Measurements from ENCODE around the gene C1QTNF8. TPM values are rescaled to one million over a fixed set of nuclear protein-coding genes. Genes with fewer than 3 reads are reported as not detected.

Gene C1QTNF8
- polyA plus RNA-seq, 3 donors: not detected

DNA sequence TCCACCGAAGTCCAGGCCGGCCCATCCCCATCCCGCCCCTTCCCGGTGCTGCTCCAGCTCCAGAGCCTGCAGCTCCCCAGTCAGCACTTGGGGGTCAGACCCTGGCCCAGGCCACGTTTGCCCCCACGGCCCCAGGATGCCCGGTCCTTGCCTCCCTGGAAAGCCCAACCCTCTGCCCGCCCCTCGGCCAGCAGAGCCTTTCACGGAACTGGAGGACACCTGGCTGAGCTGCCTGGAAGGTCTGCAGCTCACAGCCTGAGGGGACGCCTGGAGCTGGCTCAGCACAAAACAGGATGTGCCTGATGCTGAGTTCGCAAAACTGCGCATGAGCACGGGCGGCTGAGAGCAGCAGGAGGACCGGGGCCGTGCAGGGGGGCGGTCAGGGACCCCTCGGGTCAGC is 53.2 kb downstream of the C1QTNF8 start:
- WGBS, 3 donors: 34 to 42% (median 36%) methylated on average over 16 to 19 of the region's 19 CpGs
- H3K27ac ChIP-seq (ENCODE audit: low read depth, low read length): no peak overlapping the region

DNA sequence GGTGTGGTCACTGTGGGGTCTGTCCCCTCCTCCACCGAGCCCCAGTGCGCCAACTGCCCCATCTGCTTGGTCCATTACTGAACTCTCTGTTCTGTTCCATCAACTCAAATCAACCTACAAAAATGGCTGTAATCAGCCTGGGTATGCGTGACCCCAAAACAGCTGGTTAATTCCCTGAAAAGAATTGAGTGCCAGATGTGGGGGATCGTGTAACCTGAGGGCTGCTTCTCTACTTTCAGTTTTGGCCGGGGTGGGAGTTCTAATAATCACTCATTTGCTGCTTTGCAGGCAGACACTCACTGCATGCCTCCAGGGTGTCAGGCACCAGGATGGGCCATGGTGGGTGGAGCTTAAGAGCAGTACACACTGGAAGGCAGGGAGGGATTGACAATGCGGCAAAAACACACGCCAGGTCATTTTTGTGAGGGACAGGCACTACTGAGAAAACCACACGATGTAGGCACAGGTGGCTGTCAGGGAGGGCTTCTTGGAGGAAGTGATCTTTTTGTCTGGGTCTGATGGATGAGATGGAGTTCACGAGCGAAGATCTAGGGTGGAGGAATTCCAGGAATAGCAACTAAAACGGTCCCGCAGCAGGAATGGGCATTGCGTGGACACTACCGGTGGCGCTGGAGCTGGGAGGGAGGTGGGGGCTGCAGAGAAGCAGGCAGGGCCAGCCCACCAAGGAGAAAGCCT is 53.8 kb downstream of the C1QTNF8 start:
- WGBS, 3 donors: 85 to 90% (median 90%) methylated on average over 15 of the region's 15 CpGs
- no peak overlapping the region for H3K27ac ChIP-seq (ENCODE audit: low read depth, low read length)

DNA sequence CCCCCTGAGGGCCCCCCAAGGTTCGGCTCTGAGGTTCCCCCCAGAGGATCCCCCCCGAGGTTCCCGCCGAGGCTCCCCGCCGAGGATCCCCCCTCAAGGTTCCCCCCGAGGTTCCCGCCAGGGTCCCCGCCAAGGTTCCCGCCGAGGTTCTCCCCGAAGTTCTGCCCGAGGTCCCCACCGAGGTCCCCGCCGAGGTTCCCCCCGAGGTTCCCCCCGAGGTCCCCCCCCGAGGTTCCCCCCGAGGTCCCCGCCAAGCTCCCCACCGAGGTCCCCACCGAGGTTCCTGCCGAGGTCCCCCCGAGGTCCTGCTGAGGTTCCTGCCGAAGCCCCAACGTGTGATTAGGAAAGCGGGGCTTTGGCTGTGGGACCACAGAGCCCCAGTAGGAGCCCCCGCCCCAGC is 55.7 kb downstream of the C1QTNF8 start:
- no peak overlapping the region for H3K27ac ChIP-seq (ENCODE audit: low read depth, low read length)
- 78 to 93% (median 88%) methylated on average over 13 to 29 of the region's 29 CpGs for WGBS, 3 donors

DNA sequence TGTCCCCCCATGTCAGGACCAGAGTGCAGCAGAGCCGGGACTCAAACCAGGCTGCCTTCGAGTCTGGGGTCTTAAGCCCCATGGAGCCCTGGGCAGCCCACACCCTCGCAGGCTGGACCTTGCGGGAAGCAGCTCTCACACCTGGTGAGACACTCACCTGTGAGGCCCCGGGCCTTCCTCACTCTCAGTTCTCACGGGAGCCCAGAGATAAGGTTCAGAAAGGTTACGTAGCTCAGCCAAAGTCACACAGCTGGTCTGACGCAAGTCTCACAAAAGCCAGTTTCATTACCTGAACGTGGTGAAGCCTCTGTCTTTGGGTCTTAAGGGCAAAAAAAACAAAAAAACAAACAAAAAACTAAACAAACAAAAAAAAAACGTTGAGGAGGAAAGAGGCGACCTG is 56.3 kb downstream of the C1QTNF8 start:
- WGBS, 3 donors: 55 to 83% (median 78%) methylated on average over 11 of the region's 11 CpGs
- H3K27ac ChIP-seq (ENCODE audit: low read depth, low read length): no peak overlapping the region

DNA sequence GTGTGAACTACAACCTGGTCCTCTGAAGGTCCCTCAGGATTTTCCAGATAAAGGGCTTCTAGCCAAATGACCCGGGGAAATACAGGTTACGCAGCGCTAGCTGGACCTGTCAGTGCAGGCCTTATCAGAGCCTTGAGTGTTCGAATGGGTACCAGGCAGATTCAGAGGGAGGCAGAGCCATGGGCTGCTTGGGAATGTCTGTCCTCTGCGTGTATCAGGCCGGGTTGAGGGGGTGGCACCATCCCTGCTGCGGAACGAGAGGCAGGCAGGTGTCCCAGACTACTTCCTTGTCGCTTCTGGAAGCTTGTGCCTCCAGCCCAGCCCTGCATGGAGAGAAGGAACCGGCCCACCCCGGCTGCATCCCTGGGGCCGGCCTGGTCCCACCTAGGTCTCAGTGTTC is 57.1 kb downstream of the C1QTNF8 start:
- no peak overlapping the region for H3K27ac ChIP-seq (ENCODE audit: low read depth, low read length)
- WGBS, 3 donors: 81 to 83% (median 82%) methylated on average over 11 to 12 of the region's 12 CpGs

Other genes starting within 250 kb of the C1QTNF8 start
- gene LMF1, start 125.3 kb downstream of the C1QTNF8 start, polyA plus RNA-seq: 10 to 100 TPM in 2 of 3 donors, 1 to 10 TPM in 1; 8.7 to 13.0 (median 12.3) TPM
- 1 to 10 TPM in 1 of 3 donors, under 1 TPM in 2; 0.61 to 1.3 (median 0.90) TPM for gene SOX8, start 114.5 kb downstream of the C1QTNF8 start, polyA plus RNA-seq
- under 1 TPM in 1 of 3 donors, not detected in 2; 0.15 TPM for gene SSTR5, start 23.5 kb downstream of the C1QTNF8 start, polyA plus RNA-seq
- 10 to 100 TPM in 1 of 3 donors, 1 to 10 TPM in 2; 2.9 to 11.9 (median 6.5) TPM for gene CACNA1H, start 56.9 kb upstream of the C1QTNF8 start, polyA plus RNA-seq
- gene TPSG1, start 129.0 kb upstream of the C1QTNF8 start, polyA plus RNA-seq: under 1 TPM; 0.10 to 0.45 (median 0.15) TPM
- 10 to 100 TPM in 2 of 3 donors, 1 to 10 TPM in 1; 8.0 to 26.3 (median 18.4) TPM for gene TPSB2, start 133.9 kb upstream of the C1QTNF8 start, polyA plus RNA-seq
- 10 to 100 TPM in 2 of 3 donors, 1 to 10 TPM in 1; 6.6 to 22.0 (median 10.0) TPM for gene TPSAB1, start 144.5 kb upstream of the C1QTNF8 start, polyA plus RNA-seq
- gene TPSD1, start 159.8 kb upstream of the C1QTNF8 start, polyA plus RNA-seq: 1 to 10 TPM in 1 of 3 donors, under 1 TPM in 1, not detected in 1; 0.16 to 1.2 TPM
- 10 to 100 TPM; 33.1 to 65.3 (median 52.4) TPM for gene UBE2I, start 213.4 kb upstream of the C1QTNF8 start, polyA plus RNA-seq
- 10 to 100 TPM in 1 of 3 donors, 1 to 10 TPM in 2; 2.7 to 11.4 (median 6.2) TPM for gene BAIAP3, start 237.4 kb upstream of the C1QTNF8 start, polyA plus RNA-seq